Right atrium auricular region (tissue), 2 donors: ENCODE measurements around the gene PRRC2B. TPM values are rescaled to one million over a fixed set of nuclear protein-coding genes. Genes with fewer than 3 reads are reported as not detected.

Experiments used
- DNase-seq: peaks from one replicate; pipeline ENCODE4 v3.0.0-alpha.2; 2019; ENCODE audit warnings: low spot score
- H3K27ac ChIP-seq, 2 donors: fragments of 200-600 bp; sonication (generic); 1 replicate in 1 of 2; 2 replicates in 1 of 2; pipeline ENCODE4 v1.5.1; 2016 to 2019
- H3K27me3 ChIP-seq, 2 donors: fragments of 200-600 bp; sonication (generic); one replicate each; pipeline versions ENCODE4 v1.5.1 to v1.6.0; 2017 to 2019
- H3K36me3 ChIP-seq: fragments of 200-600 bp; sonication (generic); one replicate; pipeline ENCODE4 v1.5.1; 2016
- H3K4me1 ChIP-seq, 2 donors: fragments of 200-600 bp; sonication (generic); one replicate each; pipeline versions ENCODE4 v1.5.1 to v1.6.0; 2017 to 2019
- H3K4me3 ChIP-seq, 2 donors: fragments of 200-600 bp; sonication (generic); 1 replicate in 1 of 2; 2 replicates in 1 of 2; pipeline ENCODE4 v1.5.1; 2017 to 2019; ENCODE audit warnings: mild to moderate bottlenecking in 1 of 2, moderate library complexity in 1 of 2
- H3K9me3 ChIP-seq, 2 donors: fragments of 200-600 bp; sonication (generic); one replicate each; pipeline ENCODE4 v1.5.1; 2019
- CTCF ChIP-seq, 2 donors: fragments of 200-600 bp; sonication (generic); IDR thresholded peaks; one replicate each; pipeline ENCODE4 v1.5.1; 2019; ENCODE audit warnings: antibody characterized with exemption in 2 of 2
- total RNA-seq, 2 donors: library from RNA; depleted of rRNA; stranded (reverse); fragments of >200 nt; gene quantifications; one replicate each; pipeline ENCODE4 v1.1.0, GENCODE V29; 2016

Gene PRRC2B
- total RNA-seq, 2 donors from 2014 or later, result 76.7 to 120 TPM

DNA sequence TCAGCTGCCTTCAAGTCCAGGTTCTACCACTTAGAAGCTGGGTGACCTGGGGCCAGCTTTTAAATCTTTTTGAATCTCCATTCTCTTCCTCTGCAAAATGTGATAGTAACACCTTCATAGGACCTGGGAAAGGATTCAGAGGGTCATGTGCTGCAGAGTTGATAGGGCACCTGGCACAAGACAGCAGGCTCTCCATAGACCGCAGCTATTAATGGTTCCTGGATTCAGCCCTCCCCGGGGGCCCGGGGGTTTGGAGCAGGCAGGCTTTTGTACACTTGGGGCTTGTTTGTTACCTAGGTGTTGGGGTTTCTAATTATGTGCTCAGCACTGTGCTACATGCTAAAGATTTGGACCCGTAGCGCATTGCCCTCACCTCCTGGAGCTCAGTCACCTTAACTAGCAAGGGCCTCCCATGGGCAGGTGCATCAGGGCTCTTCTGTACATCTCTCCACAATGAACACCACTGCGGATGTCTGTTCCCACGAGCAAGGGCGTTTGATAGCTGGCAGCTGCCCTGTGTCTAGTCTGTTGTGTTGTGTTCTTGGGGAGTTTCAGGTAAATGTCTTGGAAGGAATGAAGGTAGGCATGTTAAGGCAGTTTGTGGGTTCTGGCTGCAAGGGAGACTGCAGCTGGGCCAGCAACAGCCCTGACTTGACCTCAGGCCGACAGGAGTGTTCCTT lies 12.1 kb downstream of the PRRC2B start:
- no peak for DNase-seq
- Histone ChIP-seq H3K27ac (peak overlapping the region; percentile 74 to 86), H3K9me3 (no peaks in the 10 kb centered on the region), H3K4me1 (peaks cover 0 to 100% of the 10 kb centered on the region in 2 donors), H3K27me3 (no peaks in the 10 kb centered on the region), H3K36me3 (no peaks in the 10 kb centered on the region), H3K4me3 (peak overlapping the region in 1 of 2 donors; percentile 25)
- TF ChIP-seq CTCF (IDR thresholded peaks at IDR 0.05), result no peak

DNA sequence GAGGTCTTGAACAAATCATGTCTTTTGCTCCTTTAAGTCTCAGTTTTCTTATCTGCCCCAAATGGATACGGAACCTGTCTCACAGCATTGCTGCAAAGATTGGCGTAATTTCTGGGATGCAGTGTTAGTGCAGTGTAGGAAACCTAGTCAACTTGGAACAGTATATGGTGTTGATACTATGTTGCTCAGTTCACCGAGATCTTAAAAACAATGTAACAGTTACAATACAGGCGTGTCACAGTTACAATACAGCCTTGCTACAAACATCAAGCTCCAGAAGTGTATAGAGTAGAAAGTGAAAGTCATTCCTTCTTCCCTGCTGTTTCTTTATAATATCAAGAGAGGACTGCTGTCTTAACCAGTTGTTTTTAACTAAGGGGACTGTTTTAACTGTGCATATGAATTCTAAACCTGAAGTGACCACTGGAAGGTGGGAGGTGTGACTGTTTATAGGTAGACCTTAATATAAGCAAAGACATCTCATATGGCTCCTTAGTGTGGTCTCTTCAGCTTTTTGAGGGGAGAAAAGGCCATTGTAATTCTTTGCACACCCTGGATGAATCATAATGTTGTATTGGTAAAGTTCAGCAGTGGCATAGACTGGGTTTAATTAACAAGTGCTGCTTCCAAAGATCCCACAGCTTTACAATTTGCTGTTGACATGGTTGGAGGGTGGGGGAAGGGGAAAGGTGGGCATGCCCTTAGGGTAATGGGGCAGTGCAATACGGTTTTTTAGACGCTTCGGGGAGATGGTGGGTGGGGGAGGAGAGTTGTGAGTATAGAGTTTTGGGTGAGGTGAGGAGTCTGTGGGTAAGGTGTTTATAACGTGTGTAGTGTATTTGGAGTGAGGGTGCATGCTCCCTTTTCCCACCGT lies 12.9 kb downstream of the PRRC2B start:
- Histone ChIP-seq H3K27ac (peak overlapping the region; percentile 74 to 86), H3K9me3 (no peaks in the 10 kb centered on the region), H3K36me3 (no peaks in the 10 kb centered on the region), H3K4me3 (peak overlapping the region in 1 of 2 donors; percentile 25), H3K4me1 (peaks cover 0 to 100% of the 10 kb centered on the region in 2 donors), H3K27me3 (no peaks in the 10 kb centered on the region)
- DNase-seq, result no peak
- TF ChIP-seq CTCF (IDR thresholded peaks at IDR 0.05), result no peak

DNA sequence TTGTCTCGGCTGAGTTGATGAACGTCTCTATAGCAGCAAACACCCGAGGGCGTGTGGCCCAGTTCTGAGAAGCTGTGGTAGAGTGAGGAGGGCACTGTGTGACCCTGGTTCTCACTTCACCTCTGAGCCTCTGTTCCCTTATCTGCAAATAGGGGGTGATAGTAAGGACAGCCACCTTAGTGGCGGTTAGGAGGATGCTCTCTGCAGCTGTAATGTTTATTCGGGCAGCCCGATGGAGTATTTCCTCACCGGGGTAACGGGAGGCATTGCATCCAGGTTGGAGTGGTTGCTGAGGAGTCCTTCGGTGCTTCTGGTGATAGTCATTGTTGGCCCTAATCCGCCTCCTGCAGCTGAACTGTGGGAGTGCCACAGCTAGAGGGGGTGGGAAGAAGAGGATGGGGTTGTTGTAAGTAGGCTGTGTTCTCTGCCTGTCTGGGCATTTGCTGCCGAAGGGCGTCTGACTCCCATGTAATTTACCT lies 13.9 kb downstream of the PRRC2B start:
- no peak for DNase-seq
- no peaks in the 10 kb centered on the region for H3K36me3 ChIP-seq
- H3K4me3 ChIP-seq, result peak overlapping the region in 1 of 2 donors; percentile 25
- no peaks in the 10 kb centered on the region for H3K27me3 ChIP-seq
- no peaks in the 10 kb centered on the region for H3K9me3 ChIP-seq
- peaks cover 0 to 98% of the 10 kb centered on the region in 2 donors for H3K4me1 ChIP-seq
- H3K27ac ChIP-seq, result peak overlapping the region; percentile 74 to 86
- peak; percentile 21 to 65 for TF ChIP-seq CTCF (IDR thresholded peaks at IDR 0.05)

GRCh38 chr9:131409458-131409992 lies 15.6 kb downstream of the PRRC2B start:
- no peak for TF ChIP-seq CTCF (IDR thresholded peaks at IDR 0.05)
- no peak overlapping the region for H3K4me3 ChIP-seq
- no peaks in the 10 kb centered on the region for H3K27me3 ChIP-seq
- peak overlapping the region; percentile 74 to 86 for H3K27ac ChIP-seq
- H3K9me3 ChIP-seq, result no peaks in the 10 kb centered on the region
- H3K4me1 ChIP-seq, result peaks cover 0 to 93% of the 10 kb centered on the region in 2 donors
- DNase-seq, result no peak
- no peaks in the 10 kb centered on the region for H3K36me3 ChIP-seq

- no peaks in the 10 kb centered on the region for H3K36me3 ChIP-seq
- H3K9me3 ChIP-seq, result no peaks in the 10 kb centered on the region
- peak overlapping the region; percentile 74 to 86 for H3K27ac ChIP-seq
- TF ChIP-seq CTCF (IDR thresholded peaks at IDR 0.05), result no peak
- H3K27me3 ChIP-seq, result no peaks in the 10 kb centered on the region
- H3K4me3 ChIP-seq, result no peak overlapping the region
- peaks cover 0 to 92% of the 10 kb centered on the region in 2 donors for H3K4me1 ChIP-seq
- no peak for DNase-seq
These were observed 16.2 kb downstream of the PRRC2B start for GRCh38 chr9:131410044-131410491.
